ENCODE data around the gene MRPL3. TPM values are rescaled to one million over a fixed set of nuclear protein-coding genes. Genes with fewer than 3 reads are reported as not detected.

Gene MRPL3
- total and polyA plus RNA-seq, 2 experiments from 2014 or later = 159 to 185 TPM

DNA sequence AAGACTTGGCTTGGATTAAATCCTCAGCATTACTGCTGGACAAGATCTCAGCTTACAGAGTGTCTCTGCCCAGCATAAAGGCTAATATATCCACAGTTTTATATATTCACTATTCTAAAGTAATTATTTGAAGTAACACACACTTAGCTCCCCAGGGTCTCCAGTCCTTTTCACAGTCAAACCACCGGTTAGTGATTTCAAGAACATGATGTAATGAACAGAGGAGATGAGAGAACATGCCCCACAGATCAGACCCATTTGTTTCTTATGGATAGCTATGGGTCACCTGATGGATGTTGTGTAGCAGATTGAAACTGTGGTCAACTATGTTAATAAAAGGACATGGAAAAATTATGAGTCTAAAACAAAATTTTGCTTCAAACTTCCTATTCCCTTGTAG lies 44.8 kb upstream of the MRPL3 start (continued):
- TF ChIP-seq, protein P1, sequence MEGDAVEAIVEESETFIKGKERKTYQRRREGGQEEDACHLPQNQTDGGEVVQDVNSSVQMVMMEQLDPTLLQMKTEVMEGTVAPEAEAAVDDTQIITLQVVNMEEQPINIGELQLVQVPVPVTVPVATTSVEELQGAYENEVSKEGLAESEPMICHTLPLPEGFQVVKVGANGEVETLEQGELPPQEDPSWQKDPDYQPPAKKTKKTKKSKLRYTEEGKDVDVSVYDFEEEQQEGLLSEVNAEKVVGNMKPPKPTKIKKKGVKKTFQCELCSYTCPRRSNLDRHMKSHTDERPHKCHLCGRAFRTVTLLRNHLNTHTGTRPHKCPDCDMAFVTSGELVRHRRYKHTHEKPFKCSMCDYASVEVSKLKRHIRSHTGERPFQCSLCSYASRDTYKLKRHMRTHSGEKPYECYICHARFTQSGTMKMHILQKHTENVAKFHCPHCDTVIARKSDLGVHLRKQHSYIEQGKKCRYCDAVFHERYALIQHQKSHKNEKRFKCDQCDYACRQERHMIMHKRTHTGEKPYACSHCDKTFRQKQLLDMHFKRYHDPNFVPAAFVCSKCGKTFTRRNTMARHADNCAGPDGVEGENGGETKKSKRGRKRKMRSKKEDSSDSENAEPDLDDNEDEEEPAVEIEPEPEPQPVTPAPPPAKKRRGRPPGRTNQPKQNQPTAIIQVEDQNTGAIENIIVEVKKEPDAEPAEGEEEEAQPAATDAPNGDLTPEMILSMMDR (conservative IDR thresholded peaks at IDR 0.05; ENCODE audit: low read depth in 2 of 2) = no peak
- TF ChIP-seq, protein P2, sequence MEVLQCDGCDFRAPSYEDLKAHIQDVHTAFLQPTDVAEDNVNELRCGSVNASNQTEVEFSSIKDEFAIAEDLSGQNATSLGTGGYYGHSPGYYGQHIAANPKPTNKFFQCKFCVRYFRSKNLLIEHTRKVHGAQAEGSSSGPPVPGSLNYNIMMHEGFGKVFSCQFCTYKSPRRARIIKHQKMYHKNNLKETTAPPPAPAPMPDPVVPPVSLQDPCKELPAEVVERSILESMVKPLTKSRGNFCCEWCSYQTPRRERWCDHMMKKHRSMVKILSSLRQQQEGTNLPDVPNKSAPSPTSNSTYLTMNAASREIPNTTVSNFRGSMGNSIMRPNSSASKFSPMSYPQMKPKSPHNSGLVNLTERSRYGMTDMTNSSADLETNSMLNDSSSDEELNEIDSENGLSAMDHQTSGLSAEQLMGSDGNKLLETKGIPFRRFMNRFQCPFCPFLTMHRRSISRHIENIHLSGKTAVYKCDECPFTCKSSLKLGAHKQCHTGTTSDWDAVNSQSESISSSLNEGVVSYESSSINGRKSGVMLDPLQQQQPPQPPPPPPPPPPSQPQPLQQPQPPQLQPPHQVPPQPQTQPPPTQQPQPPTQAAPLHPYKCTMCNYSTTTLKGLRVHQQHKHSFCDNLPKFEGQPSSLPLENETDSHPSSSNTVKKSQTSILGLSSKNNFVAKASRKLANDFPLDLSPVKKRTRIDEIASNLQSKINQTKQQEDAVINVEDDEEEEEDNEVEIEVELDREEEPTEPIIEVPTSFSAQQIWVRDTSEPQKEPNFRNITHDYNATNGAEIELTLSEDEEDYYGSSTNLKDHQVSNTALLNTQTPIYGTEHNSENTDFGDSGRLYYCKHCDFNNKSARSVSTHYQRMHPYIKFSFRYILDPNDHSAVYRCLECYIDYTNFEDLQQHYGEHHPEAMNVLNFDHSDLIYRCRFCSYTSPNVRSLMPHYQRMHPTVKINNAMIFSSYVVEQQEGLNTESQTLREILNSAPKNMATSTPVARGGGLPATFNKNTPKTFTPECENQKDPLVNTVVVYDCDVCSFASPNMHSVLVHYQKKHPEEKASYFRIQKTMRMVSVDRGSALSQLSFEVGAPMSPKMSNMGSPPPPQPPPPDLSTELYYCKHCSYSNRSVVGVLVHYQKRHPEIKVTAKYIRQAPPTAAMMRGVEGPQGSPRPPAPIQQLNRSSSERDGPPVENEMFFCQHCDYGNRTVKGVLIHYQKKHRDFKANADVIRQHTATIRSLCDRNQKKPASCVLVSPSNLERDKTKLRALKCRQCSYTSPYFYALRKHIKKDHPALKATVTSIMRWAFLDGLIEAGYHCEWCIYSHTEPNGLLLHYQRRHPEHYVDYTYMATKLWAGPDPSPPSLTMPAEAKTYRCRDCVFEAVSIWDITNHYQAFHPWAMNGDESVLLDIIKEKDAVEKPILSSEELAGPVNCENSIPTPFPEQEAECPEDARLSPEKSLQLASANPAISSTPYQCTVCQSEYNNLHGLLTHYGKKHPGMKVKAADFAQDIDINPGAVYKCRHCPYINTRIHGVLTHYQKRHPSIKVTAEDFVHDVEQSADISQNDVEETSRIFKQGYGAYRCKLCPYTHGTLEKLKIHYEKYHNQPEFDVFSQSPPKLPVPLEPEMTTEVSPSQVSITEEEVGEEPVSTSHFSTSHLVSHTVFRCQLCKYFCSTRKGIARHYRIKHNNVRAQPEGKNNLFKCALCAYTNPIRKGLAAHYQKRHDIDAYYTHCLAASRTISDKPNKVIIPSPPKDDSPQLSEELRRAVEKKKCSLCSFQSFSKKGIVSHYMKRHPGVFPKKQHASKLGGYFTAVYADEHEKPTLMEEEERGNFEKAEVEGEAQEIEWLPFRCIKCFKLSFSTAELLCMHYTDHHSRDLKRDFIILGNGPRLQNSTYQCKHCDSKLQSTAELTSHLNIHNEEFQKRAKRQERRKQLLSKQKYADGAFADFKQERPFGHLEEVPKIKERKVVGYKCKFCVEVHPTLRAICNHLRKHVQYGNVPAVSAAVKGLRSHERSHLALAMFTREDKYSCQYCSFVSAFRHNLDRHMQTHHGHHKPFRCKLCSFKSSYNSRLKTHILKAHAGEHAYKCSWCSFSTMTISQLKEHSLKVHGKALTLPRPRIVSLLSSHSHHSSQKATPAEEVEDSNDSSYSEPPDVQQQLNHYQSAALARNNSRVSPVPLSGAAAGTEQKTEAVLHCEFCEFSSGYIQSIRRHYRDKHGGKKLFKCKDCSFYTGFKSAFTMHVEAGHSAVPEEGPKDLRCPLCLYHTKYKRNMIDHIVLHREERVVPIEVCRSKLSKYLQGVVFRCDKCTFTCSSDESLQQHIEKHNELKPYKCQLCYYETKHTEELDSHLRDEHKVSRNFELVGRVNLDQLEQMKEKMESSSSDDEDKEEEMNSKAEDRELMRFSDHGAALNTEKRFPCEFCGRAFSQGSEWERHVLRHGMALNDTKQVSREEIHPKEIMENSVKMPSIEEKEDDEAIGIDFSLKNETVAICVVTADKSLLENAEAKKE (CRISPR knock-in tag; IDR thresholded peaks at IDR 0.05) = no peak
- no peak for TF ChIP-seq NANOG (IDR thresholded peaks at IDR 0.05; ENCODE audit: borderline replicate concordance)

DNA sequence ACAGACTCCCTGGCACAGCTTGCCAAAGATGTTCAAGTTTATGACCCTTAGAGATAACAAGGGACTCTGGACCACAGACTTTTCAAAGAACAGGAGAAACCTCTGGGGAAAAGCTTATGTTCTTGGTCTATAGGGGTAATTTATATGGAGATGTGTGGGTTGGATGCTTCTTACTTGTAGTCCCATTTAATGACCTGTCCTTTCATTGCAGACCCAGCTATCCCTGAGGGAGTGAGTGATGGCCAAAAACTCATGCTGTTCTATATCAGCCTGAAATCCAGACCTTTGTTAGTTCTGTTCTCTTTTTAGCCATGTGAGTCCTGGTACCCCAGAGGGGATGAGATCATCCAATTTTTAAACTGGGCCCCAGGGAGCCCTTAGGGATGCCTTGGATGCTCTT lies 43.7 kb upstream of the MRPL3 start:
- Histone ChIP-seq H3K27me3 (ENCODE audit: insufficient read depth) (no peaks in the 10 kb centered on the region), H3K27ac (ENCODE audit: low read depth) (no peak overlapping the region), H3K4me1 (ENCODE audit: insufficient read depth) (no peaks in the 10 kb centered on the region), H3K9me2 (ENCODE audit: insufficient read depth) (peaks cover 6% of the 10 kb centered on the region; the same call in 1 of the 2 replicates), H3F3A (replicated peaks; ENCODE audit: low read depth) (no peaks in the 10 kb centered on the region), H2AFZ (no peak overlapping the region), H4K20me1 (replicated peaks; ENCODE audit: insufficient read depth) (no peaks in the 10 kb centered on the region), H3K79me2 (replicated peaks; ENCODE audit: insufficient read depth) (no peaks in the 10 kb centered on the region), H3K36me3 (ENCODE audit: insufficient read depth) (no peaks in the 10 kb centered on the region; the same call in 1 of the 2 replicates), H3K4me3 (no peak overlapping the region), H3K4me2 (no peak overlapping the region)
- Mint-ChIP-seq H3K4me1 (no peaks in the 10 kb centered on the region), H3K4me3 (no peak overlapping the region), H3K27me3 (ENCODE audit: insufficient read depth, low read depth, poor library complexity) (no peaks in the 10 kb centered on the region), H3K36me3 (ENCODE audit: low read depth) (no peaks in the 10 kb centered on the region), H3K9me3 (no peaks in the 10 kb centered on the region), H3K27ac (no peak overlapping the region)
- no peak for ATAC-seq
- no peak for DNase-seq (ENCODE audit: low spot score)
- TF ChIP-seq, protein P3, sequence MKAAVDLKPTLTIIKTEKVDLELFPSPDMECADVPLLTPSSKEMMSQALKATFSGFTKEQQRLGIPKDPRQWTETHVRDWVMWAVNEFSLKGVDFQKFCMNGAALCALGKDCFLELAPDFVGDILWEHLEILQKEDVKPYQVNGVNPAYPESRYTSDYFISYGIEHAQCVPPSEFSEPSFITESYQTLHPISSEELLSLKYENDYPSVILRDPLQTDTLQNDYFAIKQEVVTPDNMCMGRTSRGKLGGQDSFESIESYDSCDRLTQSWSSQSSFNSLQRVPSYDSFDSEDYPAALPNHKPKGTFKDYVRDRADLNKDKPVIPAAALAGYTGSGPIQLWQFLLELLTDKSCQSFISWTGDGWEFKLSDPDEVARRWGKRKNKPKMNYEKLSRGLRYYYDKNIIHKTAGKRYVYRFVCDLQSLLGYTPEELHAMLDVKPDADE (IDR thresholded peaks at IDR 0.05) = no peak
- TF ChIP-seq NANOG (IDR thresholded peaks at IDR 0.05; ENCODE audit: borderline replicate concordance) (no peak), JUNB (IDR thresholded peaks at IDR 0.05; ENCODE audit: unreplicated experiment) (no peak), POLR2AphosphoS5 (IDR thresholded peaks at IDR 0.05; ENCODE audit: low read depth) (no peak), STAT1 (IDR thresholded peaks at IDR 0.05; ENCODE audit: unreplicated experiment) (no peak), CREB1 (CRISPR knock-in tag; IDR thresholded peaks at IDR 0.05; ENCODE audit: low read depth) (no peak), EZH2 (IDR thresholded peaks at IDR 0.05; ENCODE audit: low read depth, unreplicated experiment) (no peak), ZNF114 (CRISPR knock-in tag; IDR thresholded peaks at IDR 0.05) (no peak), EZH2phosphoT487 (IDR thresholded peaks at IDR 0.05; ENCODE audit: unreplicated experiment) (no peak)
- TF ChIP-seq, protein P4, sequence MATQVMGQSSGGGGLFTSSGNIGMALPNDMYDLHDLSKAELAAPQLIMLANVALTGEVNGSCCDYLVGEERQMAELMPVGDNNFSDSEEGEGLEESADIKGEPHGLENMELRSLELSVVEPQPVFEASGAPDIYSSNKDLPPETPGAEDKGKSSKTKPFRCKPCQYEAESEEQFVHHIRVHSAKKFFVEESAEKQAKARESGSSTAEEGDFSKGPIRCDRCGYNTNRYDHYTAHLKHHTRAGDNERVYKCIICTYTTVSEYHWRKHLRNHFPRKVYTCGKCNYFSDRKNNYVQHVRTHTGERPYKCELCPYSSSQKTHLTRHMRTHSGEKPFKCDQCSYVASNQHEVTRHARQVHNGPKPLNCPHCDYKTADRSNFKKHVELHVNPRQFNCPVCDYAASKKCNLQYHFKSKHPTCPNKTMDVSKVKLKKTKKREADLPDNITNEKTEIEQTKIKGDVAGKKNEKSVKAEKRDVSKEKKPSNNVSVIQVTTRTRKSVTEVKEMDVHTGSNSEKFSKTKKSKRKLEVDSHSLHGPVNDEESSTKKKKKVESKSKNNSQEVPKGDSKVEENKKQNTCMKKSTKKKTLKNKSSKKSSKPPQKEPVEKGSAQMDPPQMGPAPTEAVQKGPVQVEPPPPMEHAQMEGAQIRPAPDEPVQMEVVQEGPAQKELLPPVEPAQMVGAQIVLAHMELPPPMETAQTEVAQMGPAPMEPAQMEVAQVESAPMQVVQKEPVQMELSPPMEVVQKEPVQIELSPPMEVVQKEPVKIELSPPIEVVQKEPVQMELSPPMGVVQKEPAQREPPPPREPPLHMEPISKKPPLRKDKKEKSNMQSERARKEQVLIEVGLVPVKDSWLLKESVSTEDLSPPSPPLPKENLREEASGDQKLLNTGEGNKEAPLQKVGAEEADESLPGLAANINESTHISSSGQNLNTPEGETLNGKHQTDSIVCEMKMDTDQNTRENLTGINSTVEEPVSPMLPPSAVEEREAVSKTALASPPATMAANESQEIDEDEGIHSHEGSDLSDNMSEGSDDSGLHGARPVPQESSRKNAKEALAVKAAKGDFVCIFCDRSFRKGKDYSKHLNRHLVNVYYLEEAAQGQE (IDR thresholded peaks at IDR 0.05; ENCODE audit: unreplicated experiment) = no peak
